GM19025 (cell line): ENCODE results near the gene KDM4B.
"Not testable (repeated sequence)": the region's sequence is repeated elsewhere in the genome, so short reads cannot be mapped to it uniquely, and the experiment has no call there.

Experiments used
- ATAC-seq: cut with Tn5 transposase; IDR thresholded peaks from one replicate; pipeline ENCODE4 v1.9.1; 2021; ENCODE audit warnings: mild to moderate bottlenecking, low read depth, moderate library complexity; ENCODE audit not compliant: unreplicated experiment

KDM4B gene

DNA sequence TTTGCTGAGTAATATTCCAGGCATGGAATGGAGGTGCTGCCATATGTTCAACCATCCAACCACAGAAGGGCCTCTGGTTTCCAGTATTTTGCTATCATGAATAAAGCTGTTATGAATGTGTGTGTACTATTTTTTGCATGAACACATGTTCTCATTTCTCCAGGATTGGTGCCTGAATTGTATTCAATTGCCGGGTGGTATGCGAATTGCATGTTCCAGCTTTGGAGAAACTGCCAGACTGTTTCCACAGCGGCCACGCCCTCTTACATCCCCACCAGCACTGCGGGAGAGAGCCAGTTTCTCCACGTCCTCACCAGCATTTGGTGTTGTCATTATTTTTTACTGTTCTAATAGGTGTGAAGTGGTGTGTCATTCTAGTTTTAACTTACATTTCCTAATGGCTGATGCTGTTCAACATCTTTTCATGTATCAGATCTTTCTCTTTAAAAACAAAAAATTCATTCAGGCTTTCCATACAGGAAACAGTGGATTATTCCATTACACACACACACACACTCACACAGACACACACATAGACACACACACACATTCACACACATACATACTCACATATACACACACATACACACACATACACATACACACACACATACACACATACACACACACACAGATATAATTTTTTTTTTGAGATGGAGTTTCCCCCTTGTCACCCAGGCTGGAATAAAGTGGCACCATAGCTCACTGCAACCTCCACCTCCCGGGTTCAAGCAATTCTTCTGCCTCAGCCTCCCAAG, 217.6 kb downstream of the KDM4B start:
- no peak for ATAC-seq

DNA sequence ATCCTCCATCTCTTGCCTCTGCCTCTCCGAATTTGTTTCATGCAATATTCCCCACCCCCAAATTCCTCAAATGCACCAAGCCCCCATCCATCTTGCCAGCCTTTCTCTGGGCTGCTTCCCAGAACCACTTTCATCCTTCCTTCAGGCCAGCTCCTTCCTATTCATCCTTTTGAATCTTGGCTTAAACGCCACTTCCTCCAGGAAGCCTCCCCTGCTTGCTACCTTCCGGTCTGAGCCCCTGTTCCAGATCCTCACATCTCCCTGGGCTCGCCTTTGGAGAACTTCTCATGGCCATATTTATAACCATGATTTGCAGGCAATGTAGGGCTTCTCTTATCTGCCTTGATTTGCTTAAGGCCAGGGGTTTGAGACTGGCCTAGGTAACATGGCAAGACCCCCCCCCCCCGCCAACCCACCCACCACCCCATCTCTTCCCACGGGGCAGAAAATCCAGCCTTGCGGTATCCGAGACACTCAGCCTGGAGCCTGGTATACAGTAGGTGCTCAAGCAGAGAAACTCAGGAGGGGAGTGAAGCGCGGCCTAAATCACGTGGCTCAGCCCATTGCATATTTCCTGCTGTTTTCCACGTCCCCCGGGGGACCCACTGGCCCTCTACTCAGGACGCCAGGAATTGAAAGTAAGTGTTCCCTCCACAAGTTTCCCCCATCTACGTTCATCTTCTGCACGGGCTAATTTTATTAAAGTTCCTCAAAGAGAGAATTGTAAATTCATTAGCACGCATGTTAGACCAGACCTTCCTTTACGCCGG, 219.8 kb downstream of the KDM4B start:
- no peak for ATAC-seq

DNA sequence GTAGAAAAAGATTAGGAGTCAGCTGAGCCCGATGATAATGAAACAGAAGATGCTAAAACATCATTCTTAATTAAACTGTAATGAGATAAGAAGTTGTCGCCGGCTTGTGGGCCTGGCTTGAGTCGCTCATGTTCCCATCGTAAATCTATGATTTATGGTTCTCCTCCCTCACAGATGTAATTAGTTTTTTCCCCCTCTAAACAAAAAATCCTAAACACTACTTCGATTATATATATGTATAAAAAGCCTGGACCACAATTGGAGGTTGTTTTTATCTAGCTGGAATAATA, 220.3 kb downstream of the KDM4B start:
- ATAC-seq, result no peak

DNA sequence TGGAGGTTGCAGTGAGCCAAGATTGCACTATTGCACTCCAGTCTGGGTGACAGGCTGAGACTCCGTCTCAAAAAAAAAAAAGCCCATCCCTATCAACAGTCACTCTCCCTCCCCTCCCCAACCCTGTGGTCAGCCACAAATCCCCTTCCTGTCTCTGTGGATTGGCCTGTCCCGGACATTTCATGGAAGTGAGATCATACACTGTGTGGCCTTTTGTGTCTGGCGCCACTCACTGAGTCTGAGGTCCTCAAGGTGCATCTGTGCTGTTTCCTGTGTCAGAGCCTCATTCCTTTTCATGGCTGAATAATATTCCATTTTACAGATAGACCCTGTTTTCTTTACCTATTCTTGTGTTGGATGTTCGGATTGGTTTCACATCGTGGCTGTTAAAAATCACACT, 222.2 kb downstream of the KDM4B start:
- no peak for ATAC-seq

DNA sequence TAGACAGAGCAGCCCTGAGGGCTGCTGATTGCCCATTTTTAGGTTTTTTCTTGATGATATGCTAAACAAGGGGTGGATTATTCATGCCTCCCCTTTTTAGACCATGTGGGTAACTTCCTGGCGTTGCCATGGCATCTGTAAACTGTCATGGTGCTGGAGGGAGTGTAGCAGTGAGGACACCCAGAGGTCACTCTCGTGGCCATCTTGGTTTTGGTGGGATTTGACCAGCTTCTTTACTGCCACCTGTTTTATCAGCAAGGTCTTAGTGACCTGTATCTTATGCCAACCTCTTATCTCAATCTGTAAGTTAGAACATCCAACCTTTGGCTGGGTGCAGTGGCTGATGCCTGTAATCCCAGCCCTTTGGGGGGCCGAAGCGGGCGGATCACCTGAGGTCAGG, 223.7 kb downstream of the KDM4B start:
- ATAC-seq, result no peak

DNA sequence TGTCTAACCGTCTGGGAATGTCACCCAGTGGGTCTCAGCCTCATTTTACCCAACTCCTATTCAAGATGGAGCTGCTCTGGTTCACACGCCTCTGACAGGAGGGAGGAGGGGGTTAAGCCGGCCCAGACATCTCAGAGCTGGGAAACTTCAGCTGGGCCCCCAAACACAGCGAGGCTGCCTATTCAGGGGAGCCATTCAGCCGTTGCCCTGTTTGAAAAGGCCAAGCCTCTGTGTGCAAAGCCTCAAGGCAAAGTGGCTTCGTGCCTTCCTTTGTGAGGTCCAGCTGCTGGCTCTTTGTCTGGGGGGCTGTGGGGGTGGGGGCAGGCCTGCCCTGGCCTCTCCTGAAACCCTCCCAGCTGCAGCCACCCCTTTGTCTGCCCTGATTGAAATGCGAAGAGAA, 224.3 kb downstream of the KDM4B start:
- ATAC-seq, result no peak

DNA sequence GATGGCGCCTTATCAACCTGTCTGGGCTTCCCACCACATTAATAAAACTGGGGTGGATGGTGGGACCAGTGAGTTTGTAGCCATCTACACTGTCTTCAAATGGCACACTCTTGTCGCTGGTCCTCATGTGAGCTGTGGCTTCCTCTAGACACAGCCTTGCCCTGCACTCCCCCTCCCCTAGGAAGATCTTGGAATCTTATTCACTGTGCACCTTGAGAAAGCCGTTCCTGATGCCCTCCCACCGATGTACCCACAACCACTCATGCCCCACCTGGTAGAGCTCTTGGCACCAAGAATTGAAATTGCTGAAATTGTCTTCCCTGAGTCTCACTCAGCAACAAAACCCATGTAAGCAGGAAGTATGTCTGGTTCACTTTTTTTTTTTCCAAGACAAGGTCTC, 225.7 kb downstream of the KDM4B start:
- no peak for ATAC-seq

DNA sequence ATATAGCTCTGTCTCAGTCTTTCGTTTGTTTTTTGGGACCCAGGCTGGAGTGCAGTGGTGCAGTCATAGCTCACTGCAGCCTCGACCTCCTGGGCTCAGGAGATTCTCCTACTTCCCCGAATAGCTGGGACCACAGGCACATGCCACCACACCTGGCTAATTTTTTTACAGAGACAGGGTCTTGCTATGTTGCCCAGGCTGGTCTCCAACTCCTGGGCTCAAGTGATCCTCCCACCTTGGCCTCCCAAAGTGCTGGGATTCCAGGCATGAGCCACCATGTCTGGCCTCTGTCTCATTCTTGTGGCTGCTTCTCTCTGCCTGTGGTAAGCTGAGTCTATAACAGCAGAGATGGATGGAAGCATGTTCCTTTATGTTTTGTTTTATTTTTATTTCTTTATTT, 226.7 kb downstream of the KDM4B start:
- ATAC-seq, result not testable (repeated sequence)

DNA sequence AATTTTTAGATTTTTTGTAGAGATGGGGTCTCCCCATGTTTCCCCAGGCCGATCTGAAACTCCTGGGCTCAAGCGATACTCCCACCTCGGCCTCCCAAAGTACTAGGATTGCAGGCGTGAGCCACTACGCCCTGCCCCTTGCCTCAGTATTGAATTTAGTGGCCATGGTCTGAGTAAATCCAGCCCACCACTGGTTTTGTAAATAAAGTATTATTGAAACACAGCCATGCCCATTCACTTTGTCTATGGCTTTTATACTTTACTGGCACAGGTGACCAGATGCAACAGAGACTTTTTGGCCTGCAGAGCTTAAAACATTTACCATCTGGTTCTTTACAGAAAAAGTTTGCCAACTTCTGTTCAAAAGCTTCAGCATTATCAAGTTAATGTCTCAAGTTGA, 227.9 kb downstream of the KDM4B start:
- ATAC-seq, result no peak

DNA sequence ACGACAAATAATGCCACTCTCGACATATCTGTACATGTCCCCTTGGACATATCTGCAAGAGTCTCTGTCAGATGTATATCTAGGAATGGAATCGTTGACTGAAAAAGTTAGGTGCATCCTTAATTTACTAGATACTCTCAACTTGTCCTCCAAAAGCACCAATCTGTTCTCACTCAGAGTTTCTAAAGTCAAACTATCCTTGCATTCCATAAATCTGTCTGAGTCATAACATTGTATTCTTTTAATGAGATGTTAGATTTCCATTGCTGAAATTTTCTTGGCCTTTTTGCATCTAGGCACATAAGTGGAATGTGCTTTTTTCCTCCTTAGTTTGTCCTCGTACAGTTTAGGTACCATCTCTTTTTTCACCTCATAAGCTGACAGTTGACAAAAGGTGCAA, 231.9 kb downstream of the KDM4B start:
- ATAC-seq, result no peak

DNA sequence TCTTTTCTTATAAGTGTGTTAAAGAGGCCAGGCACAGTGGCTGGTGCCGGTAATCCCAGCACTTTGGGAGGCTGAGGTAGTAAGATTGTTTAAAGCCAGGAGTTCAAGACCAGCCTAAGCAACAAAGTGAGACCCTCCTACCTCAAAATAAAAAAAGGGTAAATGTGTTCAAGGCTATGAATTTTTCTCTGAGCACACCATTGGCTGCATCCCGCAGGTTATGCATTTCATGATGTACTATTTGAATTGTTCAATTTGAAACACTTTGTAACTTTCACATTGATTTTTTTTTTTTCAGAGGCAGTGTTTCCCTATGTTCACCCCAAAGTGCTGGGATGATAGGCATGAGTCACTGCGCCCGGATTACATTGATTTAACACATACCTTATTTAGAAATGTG, 233.6 kb downstream of the KDM4B start:
- no peak for ATAC-seq
